RPMI7951 (cell line): Measurements from ENCODE around the gene BMF. TPM values are rescaled to one million over a fixed set of nuclear protein-coding genes. Genes with fewer than 3 reads are reported as not detected.

ENCODE experiments used
- DNase-seq: peaks from one replicate; pipeline ENCODE4 v3.0.0-alpha.2; 2012; ENCODE audit warnings: low read depth
- total RNA-seq: library from RNA; depleted of rRNA; stranded (reverse); fragments of >200 nt; shearing (Covaris generic); gene quantifications from 2 replicates; pipeline ENCODE4 v1.2.3, GENCODE V29; 2014

The BMF gene
- total RNA-seq, 1 experiment from 2014 or later = 13.8 TPM

DNA sequence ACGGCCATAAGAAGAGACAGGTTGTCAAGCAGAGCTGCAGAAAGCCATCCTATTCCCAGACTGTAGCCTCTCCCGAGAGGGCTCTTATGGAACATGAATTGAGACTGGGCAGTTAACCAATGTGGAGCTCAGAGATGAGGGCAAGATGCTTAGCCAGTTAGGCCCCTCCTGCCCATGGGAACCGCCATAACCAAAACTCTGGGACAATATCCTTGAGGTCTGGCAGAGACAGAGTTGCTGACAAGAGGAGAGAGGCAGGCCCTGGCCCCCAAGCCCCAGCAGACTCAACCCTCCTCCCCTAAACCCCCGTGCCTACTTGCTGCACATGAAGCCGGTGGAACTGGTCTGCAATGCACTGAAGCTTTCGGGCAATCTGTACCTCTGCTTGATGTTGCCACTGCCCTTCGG, 4.8 kb downstream of the BMF start:
- no peak for DNase-seq

DNA sequence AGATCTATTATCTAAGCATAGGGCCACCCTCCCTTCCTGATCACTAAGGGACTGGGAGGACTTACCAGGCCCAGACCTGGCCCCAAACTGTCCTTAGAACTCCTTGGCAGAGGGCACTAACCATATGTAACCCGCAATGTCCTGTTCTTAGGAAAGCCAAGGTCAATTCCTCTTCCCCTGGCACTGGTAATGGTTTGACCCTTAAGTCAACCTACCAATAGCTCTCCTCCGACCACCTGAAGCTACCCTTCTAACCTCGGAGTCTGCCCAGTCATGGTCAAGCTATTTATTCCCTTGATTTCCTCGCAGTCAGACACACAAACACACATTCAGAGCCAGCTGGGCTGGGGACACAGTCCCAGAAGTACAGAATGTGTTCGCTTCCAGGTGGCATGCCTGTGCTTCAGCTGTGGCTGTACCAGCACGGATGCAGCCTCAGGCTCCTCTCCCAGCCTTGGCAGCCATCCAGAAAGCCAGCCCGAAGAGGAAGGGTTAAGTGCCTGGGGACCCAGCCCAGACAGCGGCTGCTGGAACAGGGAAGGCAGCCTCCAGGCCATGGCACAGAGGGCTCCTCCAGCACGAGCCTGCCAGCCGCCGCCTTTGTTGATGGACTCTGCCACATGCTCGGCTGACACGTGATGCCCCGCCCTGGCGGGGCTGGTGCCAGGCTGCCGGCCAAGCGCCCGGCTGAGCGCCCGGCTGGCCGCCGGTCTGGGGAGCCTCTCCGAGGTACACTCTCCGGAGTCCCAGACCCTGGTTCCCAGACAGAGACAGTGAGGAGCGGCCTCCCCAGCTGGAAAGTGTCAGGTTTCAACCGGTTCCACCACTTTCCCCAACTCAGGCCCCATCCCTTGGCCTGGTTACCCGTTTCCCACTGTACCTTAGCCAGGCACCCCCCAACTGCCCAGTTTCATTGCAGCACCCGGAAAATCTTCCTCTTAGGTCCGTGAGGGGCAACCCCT, 5.5 kb downstream of the BMF start:
- DNase-seq = peak; percentile 98

DNA sequence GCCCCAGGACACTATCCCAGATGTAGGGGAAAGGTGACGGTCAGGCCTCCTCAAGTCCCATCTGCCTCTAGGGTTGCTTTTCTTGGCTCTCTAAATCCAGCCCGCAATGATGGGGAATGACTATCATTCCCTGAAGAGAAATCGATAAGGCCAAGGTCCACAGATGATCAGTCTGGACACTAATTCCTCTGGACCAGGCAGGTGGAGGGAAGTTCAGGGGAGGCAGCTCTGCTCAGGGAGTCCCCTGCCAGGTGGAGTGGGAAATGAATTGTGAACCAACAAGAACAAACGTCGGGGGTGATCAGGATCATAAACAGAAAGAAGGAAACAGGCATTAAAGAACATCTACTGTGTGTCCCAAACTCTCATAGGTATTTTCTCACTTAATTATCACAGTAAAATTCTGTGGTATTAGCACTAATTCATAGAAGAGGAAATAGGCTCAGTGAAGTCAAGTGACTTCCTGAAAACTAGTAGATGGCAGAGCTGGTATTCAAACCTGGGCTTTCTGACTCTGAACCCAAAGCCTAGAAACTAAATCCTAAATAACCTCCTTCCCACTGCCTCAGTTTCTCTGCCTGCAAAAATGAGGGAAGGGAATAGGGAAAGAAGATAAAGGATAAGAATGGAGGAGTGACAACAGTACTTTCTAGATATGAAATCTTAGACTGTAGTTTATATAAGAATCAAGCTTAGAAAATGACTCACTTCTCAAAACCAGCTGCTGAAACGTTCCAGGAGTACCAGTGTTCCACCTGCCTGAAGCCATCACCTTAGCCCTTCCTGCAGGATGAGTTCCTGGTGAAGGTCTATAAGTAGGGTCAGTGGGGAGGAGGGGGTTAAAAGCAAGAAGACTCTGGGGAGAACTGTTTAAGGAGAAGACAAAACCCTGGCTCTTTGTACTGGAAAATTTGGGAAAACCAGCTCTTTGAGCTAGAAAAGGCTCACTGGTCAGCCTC, 7.5 kb downstream of the BMF start:
- DNase-seq = no peak

DNA sequence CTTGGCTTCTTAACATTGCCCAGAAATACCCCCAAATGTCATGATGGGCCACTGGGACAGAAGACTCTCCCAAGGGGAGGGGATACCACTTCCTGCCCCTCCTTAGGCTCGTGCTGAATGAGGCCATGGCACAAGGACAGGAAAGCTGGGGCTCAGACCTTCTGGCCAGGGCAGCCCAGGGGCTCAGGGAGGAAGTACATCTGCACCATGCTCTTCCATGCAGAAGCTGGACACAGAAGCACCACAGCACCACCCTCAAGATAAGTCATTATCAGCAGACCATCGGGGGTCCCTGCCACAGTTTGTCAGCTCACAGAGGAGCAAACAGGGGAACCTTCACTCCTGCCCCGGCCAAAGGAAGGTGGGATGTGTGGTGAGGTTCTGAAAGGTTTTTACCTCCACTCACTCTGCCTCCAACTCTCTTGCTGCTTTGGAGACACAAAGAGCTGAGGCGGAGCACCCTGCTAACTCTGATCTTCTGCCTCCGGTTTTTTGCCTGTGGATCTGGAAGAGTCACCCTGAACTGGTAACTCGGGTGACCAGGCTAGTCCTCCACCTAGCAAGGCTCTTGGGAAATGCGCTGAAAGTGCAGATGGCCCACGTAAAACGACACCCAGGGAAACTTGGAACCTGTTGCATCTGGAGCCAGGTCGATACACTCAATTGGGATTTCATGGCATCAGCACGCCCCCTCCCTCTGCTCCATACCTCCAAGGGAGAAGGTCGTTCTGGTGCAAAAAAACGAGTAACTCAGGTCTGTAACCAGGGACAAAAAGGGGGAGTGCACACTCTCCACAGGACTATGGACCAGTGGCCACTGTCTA, 8.3 kb downstream of the BMF start:
- DNase-seq = no peak

DNA sequence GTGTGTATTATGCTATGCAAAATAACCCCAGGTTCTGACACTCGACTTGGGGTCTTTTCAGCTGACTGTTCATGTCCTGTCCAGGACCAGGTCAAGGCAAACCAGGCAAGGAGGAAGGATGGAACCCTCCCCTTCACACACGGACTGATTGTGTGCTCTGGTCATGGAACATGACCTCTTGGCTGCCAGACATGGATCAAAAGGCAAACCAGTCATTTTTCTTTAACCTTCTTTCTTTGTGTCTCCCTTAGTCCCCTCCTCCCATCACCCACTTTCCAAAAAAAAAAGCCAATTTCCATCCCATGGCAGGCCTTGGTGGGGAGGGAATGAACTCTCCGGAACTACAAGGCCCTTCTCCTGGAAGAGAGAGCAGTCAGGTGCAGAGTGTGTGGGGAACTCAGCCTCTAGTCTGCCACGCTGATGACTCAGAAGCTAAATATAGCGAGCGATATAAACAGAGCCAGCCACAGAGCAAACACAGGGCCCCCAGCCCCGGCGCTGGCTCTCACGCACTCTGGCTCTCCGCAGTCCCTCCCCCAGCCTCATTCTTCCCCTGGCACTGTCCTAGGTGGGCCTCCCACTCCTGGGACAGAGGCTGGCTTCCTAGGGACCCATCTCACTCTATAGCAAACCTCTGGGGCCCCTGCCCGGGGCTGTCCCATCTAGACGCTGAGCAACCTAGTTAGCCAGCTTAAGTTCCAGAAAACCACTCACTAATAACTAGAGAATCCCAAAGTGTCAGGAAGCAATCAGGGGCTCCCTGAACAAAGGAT, 10.0 kb downstream of the BMF start:
- DNase-seq = peak; percentile 100

DNA sequence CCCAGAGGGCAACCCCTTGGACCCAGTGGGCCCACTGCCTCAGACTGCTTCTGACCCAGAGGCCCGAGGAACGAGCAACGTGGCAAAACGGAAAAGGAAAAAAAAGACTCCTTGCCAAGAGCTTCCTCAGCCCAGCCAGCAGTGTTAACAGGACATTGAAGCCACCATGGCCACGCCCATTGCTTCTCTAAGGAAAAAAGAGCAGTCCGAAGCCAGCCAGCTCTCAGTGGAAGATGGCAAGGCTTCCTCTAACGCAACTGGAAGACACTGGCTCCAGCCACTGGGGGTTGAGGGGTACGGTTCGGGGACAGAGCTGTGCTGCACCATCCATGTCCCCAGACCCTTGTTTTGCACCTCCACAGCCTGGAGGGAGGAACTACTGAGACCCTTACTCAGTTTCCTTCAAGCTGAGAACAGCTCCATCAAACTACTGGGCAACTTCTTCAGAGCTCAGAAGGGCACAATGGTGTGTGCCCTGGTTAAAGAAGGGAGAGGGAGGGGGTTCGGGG, 10.7 kb downstream of the BMF start:
- DNase-seq = peak; percentile 79

DNA sequence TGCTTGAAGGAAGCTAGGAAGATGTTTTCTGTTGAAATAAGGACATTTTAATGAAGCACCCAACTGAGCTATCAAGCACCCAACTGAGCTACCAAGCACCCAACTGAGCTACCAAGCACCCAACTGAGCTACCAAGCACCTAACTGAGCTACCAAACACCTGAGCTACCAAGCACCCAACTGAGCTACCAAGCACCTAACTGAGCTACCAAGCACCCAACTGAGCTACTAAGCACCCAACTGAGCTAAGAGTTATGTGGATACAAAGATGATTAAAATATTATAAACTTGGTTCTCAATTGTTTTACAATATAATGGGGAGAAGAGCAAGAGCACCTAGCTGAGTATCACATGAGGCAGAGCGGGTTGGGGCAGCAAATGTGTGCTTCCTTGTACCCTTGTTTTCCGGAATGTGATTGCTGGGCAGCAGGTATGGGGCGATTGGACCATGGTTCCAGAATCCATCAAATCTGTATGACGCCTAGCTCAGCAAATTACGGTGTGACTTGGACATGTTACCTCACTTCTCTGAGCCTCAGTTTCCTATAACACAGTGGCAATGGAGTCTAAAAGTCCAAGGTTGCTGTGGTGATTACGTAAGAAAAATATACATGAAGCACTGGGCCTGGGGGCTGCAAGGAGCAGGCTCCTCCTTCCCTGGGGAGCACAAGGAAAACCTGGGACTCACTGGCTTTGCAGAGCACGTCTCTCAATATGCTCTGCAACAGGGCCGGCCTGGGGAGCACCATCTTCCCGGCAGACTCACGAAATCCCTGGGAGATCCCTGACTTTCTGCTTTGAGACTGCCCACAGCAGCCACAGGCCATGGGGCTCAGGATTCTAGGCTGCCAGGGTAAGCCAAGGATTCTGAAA, 11.3 kb downstream of the BMF start:
- no peak for DNase-seq

DNA sequence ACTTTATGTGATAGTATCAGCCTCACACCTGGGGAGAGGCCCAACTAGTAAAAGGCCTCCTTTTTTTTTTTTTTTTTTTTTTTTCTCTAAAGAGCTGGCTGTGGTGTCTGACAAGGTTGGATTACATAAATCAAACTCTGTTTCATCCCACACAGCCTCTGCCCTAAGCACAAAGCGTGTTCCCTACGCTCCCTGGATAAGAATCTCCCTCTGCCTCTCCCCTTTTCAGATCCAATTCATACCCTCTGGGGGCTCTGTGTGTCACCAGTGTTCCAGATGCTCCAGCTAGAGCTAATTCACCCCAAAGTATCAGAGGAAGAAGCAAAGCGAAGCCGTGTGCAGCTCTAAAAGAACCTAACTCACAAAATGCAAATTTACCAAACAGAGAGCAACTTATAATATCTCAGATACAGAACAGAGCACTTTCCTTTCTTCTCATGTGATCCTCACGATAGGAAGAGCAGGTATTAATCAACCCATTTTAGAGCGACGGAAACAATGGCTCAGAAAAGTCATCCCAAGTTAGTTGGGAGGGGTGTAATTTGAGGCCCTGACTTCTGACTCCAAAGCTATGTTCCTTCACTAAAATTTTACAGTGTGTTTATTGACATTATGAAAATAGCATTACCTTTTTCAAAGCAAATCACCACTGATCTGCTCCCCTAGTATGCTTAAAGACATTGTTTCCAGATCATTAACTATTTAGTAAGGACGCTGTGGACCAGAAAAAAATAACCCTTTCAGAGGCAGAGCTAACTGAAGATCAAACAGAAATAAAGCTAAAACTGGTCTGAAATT, 12.4 kb downstream of the BMF start:
- DNase-seq = no peak

DNA sequence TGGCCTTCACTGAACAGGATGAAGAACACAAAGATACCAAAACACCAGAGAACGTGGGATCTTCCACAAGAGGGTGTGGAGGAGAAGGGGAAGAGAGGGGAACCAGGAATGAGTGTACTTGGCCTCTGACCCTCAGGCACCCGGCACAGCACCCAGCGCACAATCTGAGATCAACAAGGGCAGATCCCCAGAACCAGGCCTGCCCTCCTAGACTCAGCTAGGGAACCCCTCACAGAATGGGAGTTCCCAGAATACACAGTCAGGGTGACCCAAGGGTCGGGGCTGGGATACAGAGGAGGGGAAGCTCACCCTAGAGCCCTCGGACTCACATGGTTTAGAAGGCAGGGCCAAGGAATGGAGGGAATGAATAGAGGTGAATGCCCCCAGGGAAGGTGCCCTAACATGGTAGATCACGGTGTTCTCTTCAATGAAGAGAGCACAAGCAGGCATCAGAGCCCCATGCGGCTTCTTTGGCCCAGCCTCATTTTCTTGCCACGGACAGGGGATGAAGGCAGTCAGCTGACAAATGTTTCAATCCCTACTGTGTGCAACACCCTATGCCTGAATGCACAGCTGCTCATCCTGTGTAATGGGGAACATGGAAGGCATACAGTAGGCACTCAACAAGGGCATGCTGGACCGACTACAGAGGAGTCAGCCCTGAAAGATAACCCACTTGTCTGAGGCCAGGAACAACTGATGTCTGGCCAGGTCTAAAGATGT, 13.1 kb downstream of the BMF start:
- DNase-seq = no peak

DNA sequence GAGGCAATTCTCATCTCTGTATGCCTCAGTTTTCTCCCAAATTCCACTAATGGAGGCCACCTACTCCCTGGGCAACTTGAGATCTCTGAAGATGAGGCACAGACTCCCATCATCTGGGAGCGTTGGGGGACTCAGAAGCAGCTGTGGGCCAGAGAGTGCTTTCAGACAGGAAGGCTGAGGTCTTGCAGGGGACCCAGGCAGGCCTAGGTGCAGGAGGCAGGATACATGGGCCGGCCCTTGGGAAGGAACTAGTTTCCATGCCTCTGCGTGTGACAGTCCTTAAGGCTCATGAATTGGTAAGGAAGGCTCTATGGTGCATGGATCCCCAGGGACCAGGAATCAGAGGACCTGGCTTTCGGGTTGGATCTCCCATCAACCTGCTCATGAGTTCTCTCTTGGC, 14.5 kb downstream of the BMF start:
- no peak for DNase-seq

DNA sequence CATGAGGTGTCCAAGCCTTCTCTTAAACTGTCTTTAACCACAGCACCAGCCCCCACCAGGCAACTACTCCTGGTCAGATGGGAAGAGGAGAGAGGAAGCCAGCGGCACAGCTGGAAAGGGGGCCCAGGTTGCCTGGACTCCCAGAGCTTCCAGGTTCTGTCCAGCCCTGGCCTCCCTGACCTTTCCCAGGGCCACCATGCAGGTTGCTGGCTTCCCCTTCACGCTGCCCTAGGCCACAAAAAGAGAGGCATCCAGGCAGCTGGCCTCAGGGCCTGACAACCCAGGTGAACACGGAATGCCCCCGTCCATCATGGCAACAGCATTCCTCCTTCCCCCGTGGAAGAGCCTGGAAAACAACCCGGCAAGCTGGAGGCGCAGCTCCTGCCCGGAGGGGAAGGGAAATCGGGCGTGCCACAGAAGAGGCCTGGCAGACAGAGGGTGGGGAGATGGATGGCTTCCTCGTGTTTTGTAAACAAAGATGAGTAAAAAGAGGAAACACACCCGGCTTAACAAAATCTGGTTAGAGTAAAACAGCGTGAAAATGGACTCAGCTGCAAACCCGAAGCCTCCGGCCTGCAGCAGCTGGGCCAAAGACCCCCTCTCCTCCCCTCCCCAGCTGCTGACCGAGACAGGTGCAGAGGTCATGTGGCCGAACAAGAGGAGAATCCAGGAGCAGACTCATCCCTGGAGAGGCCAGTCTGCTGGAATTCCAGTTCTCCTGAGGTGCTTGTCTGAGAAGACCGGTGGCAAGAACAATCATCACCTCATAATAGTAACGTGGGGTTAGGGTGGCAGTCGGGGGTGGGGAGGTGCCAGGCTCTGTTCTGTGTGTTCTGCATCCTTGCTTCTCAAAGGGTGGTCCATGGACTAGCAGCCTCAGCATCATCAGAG, 15.5 kb downstream of the BMF start:
- peak; percentile 88 for DNase-seq

DNA sequence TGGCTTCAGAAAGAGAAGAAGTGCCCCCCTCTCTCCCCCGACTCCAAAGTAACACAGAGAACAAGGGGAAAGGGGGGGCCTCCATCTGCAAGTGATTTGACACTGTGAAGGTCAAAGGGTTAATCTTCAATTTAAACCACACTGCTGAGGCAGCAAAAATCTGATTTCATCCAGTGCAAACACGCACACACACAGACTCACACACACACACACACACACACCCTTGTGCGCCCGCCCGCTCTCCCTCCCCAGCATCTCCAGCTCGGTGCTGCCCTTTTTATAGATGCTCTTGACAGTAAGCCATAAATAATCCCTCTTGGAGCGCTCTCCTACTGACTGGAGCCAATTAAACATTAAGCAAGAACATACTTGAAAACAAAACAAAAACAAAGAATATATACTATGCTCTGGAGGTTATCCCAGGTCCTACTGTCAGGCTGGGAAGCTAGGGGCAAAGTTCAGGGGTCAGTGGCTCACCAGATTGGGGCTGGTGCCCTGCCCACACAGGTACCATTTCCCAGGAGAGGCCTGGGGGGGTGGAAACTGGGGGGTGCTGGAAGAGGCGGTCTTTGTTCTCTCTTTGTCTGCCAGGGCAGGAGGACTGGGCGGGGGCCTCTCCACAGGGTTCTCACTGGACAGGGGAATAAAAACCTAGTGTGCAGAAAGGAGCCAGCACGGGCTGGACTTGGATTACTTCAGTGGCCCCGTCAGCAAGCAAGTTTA, 16.3 kb downstream of the BMF start:
- peak; percentile 88 for DNase-seq

DNA sequence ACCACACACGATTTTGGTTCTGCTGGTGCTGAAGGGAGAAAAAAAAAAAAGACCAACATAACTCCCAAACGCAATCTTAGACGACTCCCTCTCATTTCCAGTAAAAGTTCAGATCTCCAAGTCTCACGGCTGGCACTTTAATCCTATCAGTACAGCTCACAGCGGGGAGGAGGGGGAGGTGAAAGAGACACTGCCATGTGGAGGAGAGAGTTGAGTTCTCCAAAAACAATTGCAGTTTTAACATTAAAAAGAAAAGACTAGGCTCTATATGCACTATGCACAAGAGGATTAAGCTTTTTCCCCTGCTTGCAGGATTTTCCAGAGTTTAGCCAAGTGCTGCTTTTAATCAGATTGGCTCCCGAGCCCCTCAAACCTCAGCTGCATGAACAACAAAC, 16.8 kb downstream of the BMF start:
- no peak for DNase-seq

DNA sequence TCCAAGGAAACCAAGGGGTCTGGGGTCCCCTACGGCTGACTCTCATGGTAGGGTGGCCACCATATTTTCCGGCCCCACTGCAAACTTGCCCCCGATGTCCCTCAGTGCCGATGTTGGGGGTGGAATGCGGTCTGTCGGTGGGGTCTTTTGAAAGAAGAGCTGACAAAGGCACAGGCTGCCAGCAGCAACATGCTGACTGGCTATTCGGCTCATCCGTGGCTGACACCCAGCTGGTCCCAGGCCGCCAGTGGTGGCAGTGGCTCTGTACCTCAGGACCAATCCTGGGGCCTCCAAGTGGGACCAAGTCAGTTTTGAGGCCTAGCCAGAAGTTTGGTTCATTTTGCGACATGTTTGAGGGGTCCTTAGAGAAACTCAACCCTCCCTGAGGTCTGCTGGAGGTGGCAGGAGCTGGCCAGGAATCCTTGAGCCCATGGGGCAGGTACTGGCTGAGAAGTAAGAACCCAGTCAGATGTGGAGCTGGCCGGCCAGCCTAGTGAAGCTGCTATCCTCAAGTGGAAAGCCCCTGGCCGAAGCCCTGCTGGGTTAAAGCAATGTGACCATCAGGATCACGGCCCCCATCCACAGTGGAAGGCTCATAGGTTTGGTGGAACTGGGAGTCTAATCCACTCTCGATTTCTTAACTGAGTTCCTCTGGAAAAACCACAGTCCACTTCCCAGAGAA, 17.8 kb downstream of the BMF start:
- no peak for DNase-seq

DNA sequence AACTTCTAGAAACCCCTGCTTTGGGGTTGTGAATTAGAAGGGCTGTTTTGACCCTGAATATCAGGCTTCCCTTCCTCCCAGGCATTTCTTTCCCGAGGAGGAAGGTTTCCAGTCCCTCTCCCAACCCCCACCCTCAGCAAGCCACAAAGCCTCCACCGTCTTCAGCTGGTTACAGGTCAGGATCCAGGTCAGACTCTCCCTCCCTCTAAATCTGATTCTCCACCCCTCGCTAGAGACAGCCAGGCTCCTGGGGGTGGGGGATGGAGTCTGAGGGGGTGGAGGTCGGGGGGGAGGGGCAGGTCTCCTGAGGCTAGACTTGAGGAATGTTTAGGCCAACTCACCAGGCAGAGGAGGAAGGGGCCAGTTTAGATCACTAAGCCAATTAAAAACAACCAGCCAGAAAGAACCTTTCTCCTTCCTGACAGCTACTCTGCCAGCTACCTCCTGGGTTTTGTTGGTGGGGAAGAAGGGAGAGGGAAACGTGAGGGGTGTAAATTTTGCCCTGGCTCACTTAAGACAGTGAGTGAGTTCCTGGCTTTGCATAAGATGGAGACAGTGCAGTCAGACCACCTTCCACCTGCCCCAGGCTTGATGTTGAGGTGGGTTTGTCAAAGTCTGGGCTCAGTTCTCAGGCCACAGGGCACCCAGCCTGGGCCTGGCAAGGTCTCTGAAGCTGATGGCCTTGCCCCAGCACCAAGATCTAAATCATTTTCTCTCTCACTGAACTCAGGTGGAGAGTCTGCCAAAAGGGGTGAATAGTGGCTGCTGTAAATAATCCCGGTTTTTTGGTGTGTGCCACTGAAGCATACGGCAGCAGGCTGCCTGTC, 19.5 kb downstream of the BMF start:
- no peak for DNase-seq
